ENCODE results near the gene B4GALT1.

DNA sequence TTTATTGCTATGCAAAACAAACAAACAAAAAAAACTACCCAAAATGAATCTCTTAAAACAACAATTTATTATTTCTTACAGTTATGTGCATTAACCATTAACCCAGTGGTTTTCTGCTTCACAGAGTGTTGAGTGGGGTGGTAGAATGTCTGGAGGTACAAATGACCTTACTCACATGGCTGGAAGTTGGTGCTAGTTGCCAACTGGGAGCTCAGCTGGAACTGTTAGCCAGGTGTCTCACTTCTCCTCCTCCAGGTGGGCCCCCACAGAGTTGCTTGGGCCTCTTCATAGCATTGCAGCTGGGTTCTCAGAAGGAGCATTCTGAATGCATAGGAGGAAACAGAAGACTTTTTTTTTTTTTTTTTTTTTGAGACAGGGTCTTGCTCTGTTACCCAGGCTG is 10.5 kb upstream of the B4GALT1 start:
- TF ChIP-seq, protein P1, sequence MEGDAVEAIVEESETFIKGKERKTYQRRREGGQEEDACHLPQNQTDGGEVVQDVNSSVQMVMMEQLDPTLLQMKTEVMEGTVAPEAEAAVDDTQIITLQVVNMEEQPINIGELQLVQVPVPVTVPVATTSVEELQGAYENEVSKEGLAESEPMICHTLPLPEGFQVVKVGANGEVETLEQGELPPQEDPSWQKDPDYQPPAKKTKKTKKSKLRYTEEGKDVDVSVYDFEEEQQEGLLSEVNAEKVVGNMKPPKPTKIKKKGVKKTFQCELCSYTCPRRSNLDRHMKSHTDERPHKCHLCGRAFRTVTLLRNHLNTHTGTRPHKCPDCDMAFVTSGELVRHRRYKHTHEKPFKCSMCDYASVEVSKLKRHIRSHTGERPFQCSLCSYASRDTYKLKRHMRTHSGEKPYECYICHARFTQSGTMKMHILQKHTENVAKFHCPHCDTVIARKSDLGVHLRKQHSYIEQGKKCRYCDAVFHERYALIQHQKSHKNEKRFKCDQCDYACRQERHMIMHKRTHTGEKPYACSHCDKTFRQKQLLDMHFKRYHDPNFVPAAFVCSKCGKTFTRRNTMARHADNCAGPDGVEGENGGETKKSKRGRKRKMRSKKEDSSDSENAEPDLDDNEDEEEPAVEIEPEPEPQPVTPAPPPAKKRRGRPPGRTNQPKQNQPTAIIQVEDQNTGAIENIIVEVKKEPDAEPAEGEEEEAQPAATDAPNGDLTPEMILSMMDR (IDR thresholded peaks at IDR 0.05): no peak
- TF ChIP-seq POLR2A (IDR thresholded peaks at IDR 0.05): no peak

All from thyroid gland (tissue), 4 donors.